Effector memory CD8-positive, alpha-beta T cell (primary cell): ENCODE results near the gene GSS.
"Not testable (repeated sequence)": the region's sequence is repeated elsewhere in the genome, so short reads cannot be mapped to it uniquely, and the experiment has no call there.

Experiments
- ATAC-seq: fragments of 150-1000 bp; cut with Tn5 transposase; replicated peaks from 2 replicates; pipeline ENCODE4 v1.10.0; 2021; ENCODE audit warnings: mild to moderate bottlenecking, moderate library complexity
- DNase-seq, 3 experiments: peaks; one replicate each; pipeline ENCODE4 v3.0.0; 2021
- H3K27ac Mint-ChIP-seq, 2 donors: one replicate each; pipeline ENCODE4 v1.8.0; 2022; ENCODE audit warnings: mild to moderate bottlenecking in 2 of 2, mixed read lengths in 2 of 2, moderate library complexity in 2 of 2
- H3K27me3 Mint-ChIP-seq, 2 donors: one replicate each; pipeline ENCODE4 v1.8.0; 2022; ENCODE audit warnings: mixed read lengths in 2 of 2
- H3K36me3 Mint-ChIP-seq: one replicate; pipeline ENCODE4 v1.8.0; 2022; ENCODE audit warnings: mild to moderate bottlenecking, moderate library complexity, mixed read lengths; ENCODE audit not compliant: insufficient read depth
- H3K4me1 Mint-ChIP-seq, 2 donors: one replicate each; pipeline ENCODE4 v1.8.0; 2022; ENCODE audit warnings: low read depth in 2 of 2, mixed read lengths in 2 of 2
- H3K4me3 Mint-ChIP-seq, 2 donors: one replicate each; pipeline ENCODE4 v1.8.0; 2022; ENCODE audit warnings: mild to moderate bottlenecking in 2 of 2, mixed read lengths in 2 of 2, moderate library complexity in 2 of 2
- H3K9me3 Mint-ChIP-seq, 2 donors: one replicate each; pipeline ENCODE4 v1.8.0; 2022; ENCODE audit warnings: mixed read lengths in 2 of 2

GSS gene

DNA sequence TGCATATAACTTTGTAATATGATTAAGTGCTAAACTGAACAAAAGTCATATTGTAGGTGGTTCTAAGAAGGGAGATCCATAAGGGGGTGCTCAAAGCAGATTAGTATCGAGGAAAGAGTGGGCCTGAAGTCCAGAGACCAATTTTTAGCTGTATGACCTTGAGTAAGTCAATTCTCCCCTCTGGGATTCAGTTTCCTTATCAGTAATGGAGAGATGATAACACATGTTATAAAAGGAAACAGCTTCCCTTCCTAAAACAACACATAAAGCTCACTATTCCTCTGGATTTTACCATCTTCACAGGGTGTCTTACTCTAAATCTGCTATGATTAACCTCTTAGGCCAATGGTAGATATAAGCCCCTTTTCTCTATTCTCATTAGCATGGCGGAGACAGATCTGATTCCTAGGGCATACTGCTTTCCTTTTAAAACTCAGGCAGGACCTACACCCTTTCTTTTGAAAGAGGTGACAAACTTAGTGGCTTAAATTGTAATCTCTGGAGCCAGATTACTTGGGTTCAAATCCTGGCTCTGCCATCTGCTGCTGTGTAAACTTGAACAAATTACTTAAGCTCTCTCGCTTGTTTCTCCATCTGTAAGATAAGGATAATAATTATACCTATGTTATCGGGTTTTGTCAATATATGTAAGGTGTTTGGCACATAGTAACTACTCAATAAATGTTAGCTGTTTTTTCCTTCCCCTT is 39.7 kb downstream of the GSS start:
- ATAC-seq (no peak), DNase-seq (no peak)
- no peak overlapping the region for H3K4me3 Mint-ChIP-seq
- no peaks in the 10 kb centered on the region for H3K27me3 Mint-ChIP-seq
- H3K4me1 Mint-ChIP-seq, result peaks cover 7 to 10% of the 10 kb centered on the region in 2 donors
- no peaks in the 10 kb centered on the region for H3K36me3 Mint-ChIP-seq
- H3K9me3 Mint-ChIP-seq, result no peaks in the 10 kb centered on the region
- H3K27ac Mint-ChIP-seq, result no peak overlapping the region

- Mint-ChIP-seq H3K4me3 (no peak overlapping the region), H3K9me3 (no peaks in the 10 kb centered on the region), H3K27me3 (no peaks in the 10 kb centered on the region), H3K36me3 (no peaks in the 10 kb centered on the region), H3K4me1 (peaks cover 7 to 10% of the 10 kb centered on the region in 2 donors), H3K27ac (peak overlapping the region in 1 of 2 donors; percentile 70)
- no peak for ATAC-seq
- no peak for DNase-seq
These were observed 40.5 kb downstream of the GSS start for GRCh38 chr20:34915131-34915530.

GRCh38 chr20:34907616-34908469 is 47.8 kb downstream of the GSS start:
- DNase-seq, result no peak
- Mint-ChIP-seq H3K4me3 (no peak overlapping the region), H3K4me1 (no peaks in the 10 kb centered on the region), H3K9me3 (no peaks in the 10 kb centered on the region), H3K27me3 (no peaks in the 10 kb centered on the region), H3K36me3 (peaks cover 4% of the 10 kb centered on the region), H3K27ac (peak overlapping the region in 1 of 2 donors; percentile 2)
- no peak for ATAC-seq

- H3K4me1 Mint-ChIP-seq, result no peaks in the 10 kb centered on the region
- H3K36me3 Mint-ChIP-seq, result no peaks in the 10 kb centered on the region
- no peaks in the 10 kb centered on the region for H3K9me3 Mint-ChIP-seq
- H3K4me3 Mint-ChIP-seq, result no peak overlapping the region
- ATAC-seq (no peak), DNase-seq (no peak)
- H3K27me3 Mint-ChIP-seq, result no peaks in the 10 kb centered on the region
- H3K27ac Mint-ChIP-seq, result no peak overlapping the region
These were observed 51.4 kb downstream of the GSS start for GRCh38 chr20:34904202-34904621.

DNA sequence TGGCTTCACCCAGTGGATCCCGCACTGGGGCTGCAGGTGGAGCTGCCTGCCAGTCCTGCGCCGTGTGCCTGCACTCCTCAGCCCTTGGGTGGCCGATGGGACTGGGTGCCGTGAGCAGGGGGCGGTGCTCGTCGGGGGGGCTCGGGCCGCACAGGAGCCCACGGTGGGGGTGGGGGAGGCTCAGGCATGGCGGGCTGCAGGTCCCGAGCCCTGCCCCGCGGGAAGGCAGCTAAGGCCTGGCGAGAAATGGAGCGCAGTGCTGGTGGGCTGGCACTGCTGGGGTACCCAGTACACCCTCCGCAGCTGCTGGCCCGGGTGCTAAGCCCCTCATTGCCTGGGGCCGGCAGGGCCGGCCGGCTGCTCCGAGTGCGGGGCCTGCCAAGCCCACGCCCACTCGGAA is 56.9 kb downstream of the GSS start:
- H3K4me1 Mint-ChIP-seq, H3K36me3 Mint-ChIP-seq, DNase-seq, H3K4me3 Mint-ChIP-seq, H3K9me3 Mint-ChIP-seq, H3K27me3 Mint-ChIP-seq, H3K27ac Mint-ChIP-seq, ATAC-seq: not testable (repeated sequence)

DNA sequence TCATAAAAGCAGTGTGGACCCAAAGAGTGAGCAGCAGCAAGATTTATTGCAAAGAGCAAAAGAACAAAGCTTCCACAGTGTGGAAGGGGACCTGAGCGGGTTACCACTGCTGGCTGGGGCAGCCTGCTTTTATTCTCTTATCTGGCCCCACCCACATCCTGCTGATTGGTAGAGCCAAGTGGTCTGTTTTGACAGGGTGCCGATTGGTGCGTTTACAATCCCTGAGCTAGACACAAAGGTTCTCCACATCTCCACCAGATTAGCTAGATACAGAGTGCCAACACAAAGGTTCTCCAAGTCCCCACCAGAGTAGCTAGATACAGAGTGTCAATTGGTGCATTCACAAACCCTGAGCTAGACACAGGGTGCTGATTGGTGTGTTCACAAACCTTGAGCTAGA is 57.5 kb downstream of the GSS start:
- H3K9me3 Mint-ChIP-seq, H3K36me3 Mint-ChIP-seq, H3K27ac Mint-ChIP-seq, H3K27me3 Mint-ChIP-seq, ATAC-seq, H3K4me3 Mint-ChIP-seq, H3K4me1 Mint-ChIP-seq, DNase-seq: not testable (repeated sequence)

DNA sequence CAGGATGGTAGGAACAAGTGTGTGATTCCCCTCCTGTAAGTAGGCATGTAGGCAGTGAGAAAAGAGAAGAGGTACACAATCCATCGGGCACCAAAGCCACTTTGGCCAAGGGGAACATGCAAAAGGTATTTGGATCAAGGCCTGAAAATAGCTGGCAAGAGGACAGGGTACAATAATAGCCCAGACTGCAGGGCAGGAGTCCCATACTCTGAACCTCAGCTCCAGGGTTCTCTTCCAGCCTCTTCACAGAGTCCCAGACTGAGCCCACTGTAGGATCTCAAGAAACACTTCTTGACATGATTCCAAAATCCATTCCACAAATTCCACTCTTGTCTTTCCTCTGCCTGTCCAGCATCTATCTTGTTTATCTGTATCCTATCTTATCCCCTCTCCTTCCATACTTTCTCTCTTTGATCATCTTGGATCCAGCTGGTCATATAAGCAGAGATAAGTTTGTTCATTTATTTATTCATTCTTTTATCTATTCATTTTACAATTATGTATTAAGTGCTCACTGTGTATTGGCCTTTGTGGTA is 59.5 kb downstream of the GSS start:
- Mint-ChIP-seq H3K36me3 (no peaks in the 10 kb centered on the region), H3K27ac (no peak overlapping the region), H3K9me3 (no peaks in the 10 kb centered on the region), H3K27me3 (no peaks in the 10 kb centered on the region), H3K4me1 (no peaks in the 10 kb centered on the region), H3K4me3 (no peak overlapping the region)
- no peak for ATAC-seq
- no peak for DNase-seq

DNA sequence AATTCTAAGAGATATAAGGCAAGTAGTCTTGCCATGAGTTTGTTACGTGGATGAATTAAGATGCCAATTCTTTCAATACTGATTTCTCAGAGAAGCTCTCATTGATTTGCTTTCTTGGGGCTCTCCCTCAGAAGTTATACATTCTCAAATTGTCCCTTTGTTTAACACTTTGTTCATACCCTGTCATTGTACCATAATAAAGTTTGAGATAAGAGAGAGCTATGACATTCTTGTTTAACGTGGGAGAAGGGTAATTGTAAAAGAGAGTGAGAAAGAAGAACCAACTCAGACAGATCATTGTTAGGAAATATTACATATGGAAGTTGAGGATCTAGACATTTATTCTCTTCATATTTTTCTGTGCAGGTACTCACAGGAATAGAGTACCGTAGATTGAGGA is 60.1 kb downstream of the GSS start:
- no peaks in the 10 kb centered on the region for H3K27me3 Mint-ChIP-seq
- no peak overlapping the region for H3K4me3 Mint-ChIP-seq
- ATAC-seq (no peak), DNase-seq (no peak)
- no peaks in the 10 kb centered on the region for H3K4me1 Mint-ChIP-seq
- no peaks in the 10 kb centered on the region for H3K9me3 Mint-ChIP-seq
- H3K27ac Mint-ChIP-seq, result no peak overlapping the region
- no peaks in the 10 kb centered on the region for H3K36me3 Mint-ChIP-seq

- H3K36me3 Mint-ChIP-seq, result no peaks in the 10 kb centered on the region
- H3K27me3 Mint-ChIP-seq, result no peaks in the 10 kb centered on the region
- DNase-seq (no peak), ATAC-seq (no peak)
- no peak overlapping the region for H3K27ac Mint-ChIP-seq
- H3K9me3 Mint-ChIP-seq, result no peaks in the 10 kb centered on the region
- H3K4me3 Mint-ChIP-seq, result no peak overlapping the region
- no peaks in the 10 kb centered on the region for H3K4me1 Mint-ChIP-seq
These were observed 60.9 kb downstream of the GSS start for GRCh38 chr20:34894723-34895122.

DNA sequence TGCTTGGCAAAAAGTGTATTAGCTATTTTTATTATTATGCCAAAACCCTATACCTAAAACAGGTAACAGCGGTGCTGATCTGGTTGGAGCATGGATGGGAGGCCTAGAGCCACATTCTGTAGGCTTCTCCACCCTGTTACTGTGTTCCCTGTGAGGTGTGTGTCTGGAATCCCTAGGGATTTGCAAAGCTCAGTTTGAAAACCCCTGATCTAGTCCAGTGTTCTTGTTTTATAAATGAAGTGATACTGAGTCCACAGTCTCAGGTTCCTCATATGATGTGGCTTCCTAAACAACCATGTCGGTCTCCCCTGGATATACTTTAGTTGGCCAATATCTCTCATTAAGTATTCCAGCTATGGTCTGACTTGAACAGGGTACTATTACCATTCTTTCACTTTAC is 62.9 kb downstream of the GSS start:
- no peaks in the 10 kb centered on the region for H3K36me3 Mint-ChIP-seq
- no peaks in the 10 kb centered on the region for H3K27me3 Mint-ChIP-seq
- no peaks in the 10 kb centered on the region for H3K9me3 Mint-ChIP-seq
- no peak for ATAC-seq
- no peak overlapping the region for H3K27ac Mint-ChIP-seq
- no peak for DNase-seq
- no peaks in the 10 kb centered on the region for H3K4me1 Mint-ChIP-seq
- no peak overlapping the region for H3K4me3 Mint-ChIP-seq

DNA sequence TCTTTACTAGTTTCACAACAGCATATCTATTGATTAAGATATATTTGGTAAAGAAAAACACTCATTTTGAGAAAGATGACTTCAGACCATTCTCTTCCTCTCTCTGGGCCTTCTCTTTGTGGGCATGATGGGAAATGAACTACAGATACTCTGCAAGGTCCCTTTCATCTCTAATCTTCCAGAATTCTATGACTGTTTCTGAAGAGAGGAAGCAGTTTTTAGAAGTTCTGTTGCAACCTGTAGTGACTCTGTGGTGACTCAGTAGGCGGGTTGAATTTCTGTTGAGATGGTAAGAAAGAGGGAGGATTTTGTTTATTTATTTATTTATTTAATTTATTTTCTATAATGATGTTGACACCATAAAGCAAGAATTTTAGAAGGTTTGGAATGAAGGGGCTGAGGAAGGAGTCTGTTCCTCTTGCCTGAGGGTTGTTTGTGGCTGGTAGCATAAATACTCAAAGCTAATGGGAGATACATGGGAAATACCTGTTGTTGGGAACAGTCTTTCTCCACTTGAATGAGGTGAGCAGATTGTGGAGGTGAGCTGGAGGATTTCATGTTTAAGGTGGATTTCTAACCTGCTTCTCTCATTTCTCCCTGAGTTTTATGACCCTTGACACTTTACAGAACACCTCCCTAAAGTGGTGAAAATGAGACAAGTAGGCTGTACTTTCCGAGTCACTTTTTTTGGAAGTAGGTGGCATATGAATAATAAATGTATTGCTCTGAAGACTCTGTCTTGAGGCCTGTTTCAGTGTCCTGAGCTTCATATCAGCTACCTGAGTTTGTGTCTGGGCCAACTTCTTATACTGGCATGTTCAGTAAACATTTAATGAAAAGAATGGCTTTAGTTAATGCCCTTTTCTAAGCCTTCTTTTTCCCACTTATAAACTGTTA is 64.2 kb downstream of the GSS start:
- Mint-ChIP-seq H3K27me3 (no peaks in the 10 kb centered on the region), H3K4me3 (no peak overlapping the region), H3K36me3 (no peaks in the 10 kb centered on the region), H3K9me3 (no peaks in the 10 kb centered on the region), H3K4me1 (no peaks in the 10 kb centered on the region), H3K27ac (no peak overlapping the region)
- no peak for ATAC-seq
- DNase-seq, result no peak

GRCh38 chr20:34888468-34888867 is 67.1 kb downstream of the GSS start:
- H3K4me1 Mint-ChIP-seq, result no peaks in the 10 kb centered on the region
- ATAC-seq, result no peak
- H3K4me3 Mint-ChIP-seq, result no peak overlapping the region
- H3K27me3 Mint-ChIP-seq, result no peaks in the 10 kb centered on the region
- H3K9me3 Mint-ChIP-seq, result no peaks in the 10 kb centered on the region
- no peak for DNase-seq
- no peaks in the 10 kb centered on the region for H3K36me3 Mint-ChIP-seq
- H3K27ac Mint-ChIP-seq, result no peak overlapping the region

DNA sequence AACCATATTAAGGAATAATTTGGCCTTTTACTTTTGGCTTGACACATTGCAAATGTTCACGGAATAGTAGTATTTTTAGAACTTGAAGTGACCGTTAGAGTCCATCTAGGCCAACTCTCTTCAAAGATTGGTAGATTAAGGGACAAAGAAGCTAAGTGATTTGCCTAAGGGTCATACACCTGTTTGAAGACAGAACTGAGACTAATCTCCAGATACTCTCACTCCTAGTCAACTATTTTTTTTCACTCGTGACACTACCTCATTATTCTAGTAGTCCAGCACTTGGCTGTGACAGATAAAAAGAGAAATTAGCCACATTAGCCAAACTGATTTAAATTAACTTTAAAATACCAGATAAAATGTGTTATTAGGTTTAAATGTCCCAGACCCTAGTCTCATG is 68.6 kb downstream of the GSS start:
- no peaks in the 10 kb centered on the region for H3K9me3 Mint-ChIP-seq
- no peaks in the 10 kb centered on the region for H3K4me1 Mint-ChIP-seq
- no peak for ATAC-seq
- DNase-seq, result no peak
- H3K27ac Mint-ChIP-seq, result no peak overlapping the region
- H3K4me3 Mint-ChIP-seq, result no peak overlapping the region
- no peaks in the 10 kb centered on the region for H3K27me3 Mint-ChIP-seq
- no peaks in the 10 kb centered on the region for H3K36me3 Mint-ChIP-seq
